IMR-90 (cell line): ENCODE measurements around the gene COL8A1. TPM values are rescaled to one million over a fixed set of nuclear protein-coding genes. Genes with fewer than 3 reads are reported as not detected.

Source experiments
- ATAC-seq: fragments of 200-7000 bp; cut with Tn5 transposase; 2 replicates; pipeline ENCODE4 v1.9.1; 2020; ENCODE audit warnings: low read depth, mild to moderate bottlenecking, moderate library complexity
- BruUV-seq: library from RNA; stranded (reverse); fragments of 400-500 nt; replicated peaks from 2 replicates; lab custom pipeline; 2021; lab: Mats Ljungman, UMichigan
- CTCF ChIA-PET: fragments of 300-600 bp; formaldehyde crosslinking; extraction: SDS; loops from one replicate; lab custom pipeline; 2021; ENCODE audit warnings: antibody characterized with exemption; lab: Yijun Ruan, JAX
- POLR2A ChIA-PET: fragments of 300-600 bp; sonication (Branson Sonifier 250); formaldehyde crosslinking; loops from one replicate; lab custom pipeline; 2022; ENCODE audit warnings: antibody characterized with exemption; ENCODE audit not compliant: unreplicated experiment; lab: Charles Lee
- DNase-seq: peaks from one replicate; pipeline ENCODE4 v3.0.0; 2013
- H2AFZ ChIP-seq: replicated peaks from 2 replicates; pipeline ENCODE3; 2013; ENCODE audit warnings: low read length, mild to moderate bottlenecking; ENCODE audit not compliant: poor library complexity
- H2AK5ac ChIP-seq: 2 replicates; pipeline ENCODE4 v1.6.1; 2013; ENCODE audit warnings: low read depth, low read length, inconsistent platforms
- H2AK9ac ChIP-seq: replicated peaks from 2 replicates; pipeline ENCODE3; 2013; ENCODE audit warnings: mild to moderate bottlenecking, low read depth, low read length, moderate library complexity; ENCODE audit not compliant: poor library complexity
- H2BK120ac ChIP-seq: 2 replicates; pipeline ENCODE4 v1.6.1; 2013; ENCODE audit warnings: low read depth, low read length, inconsistent platforms
- H2BK15ac ChIP-seq: 3 replicates; pipeline ENCODE4 v1.6.1; 2013; ENCODE audit warnings: low read depth, low read length, inconsistent platforms
- H2BK20ac ChIP-seq: 2 replicates; pipeline ENCODE4 v1.6.1; 2013; ENCODE audit warnings: low read depth, mild to moderate bottlenecking, inconsistent platforms, low read length, moderate library complexity
- H2BK5ac ChIP-seq: 2 replicates; pipeline ENCODE4 v1.6.1; 2013; ENCODE audit warnings: mild to moderate bottlenecking, low read depth, low read length, inconsistent platforms; ENCODE audit not compliant: poor library complexity, severe bottlenecking
- H3K14ac ChIP-seq: replicated peaks from 2 replicates; pipeline ENCODE4 v1.6.1; 2013; ENCODE audit warnings: low read depth, low read length, inconsistent platforms
- H3K18ac ChIP-seq: 2 replicates; pipeline ENCODE4 v1.6.1; 2013; ENCODE audit warnings: low read depth, low read length, control low read depth
- H3K23ac ChIP-seq: 2 replicates; pipeline ENCODE4 v1.6.1; 2013; ENCODE audit warnings: low read depth, low read length, inconsistent platforms
- H3K27ac ChIP-seq: 2 replicates; pipeline ENCODE4 v1.5.1; 2013; ENCODE audit warnings: mild to moderate bottlenecking, control low read depth, low read length; ENCODE audit not compliant: insufficient read depth
- H3K27me3 ChIP-seq: 2 replicates; pipeline ENCODE4 v1.6.1; 2013; ENCODE audit warnings: low read length; ENCODE audit not compliant: control insufficient read depth, insufficient read depth
- H3K36me3 ChIP-seq: 2 replicates; pipeline ENCODE4 v1.6.1; 2013; ENCODE audit warnings: low read length, mixed read lengths; ENCODE audit not compliant: control insufficient read depth, insufficient read depth
- H3K4ac ChIP-seq: 2 replicates; pipeline ENCODE4 v1.6.1; 2013; ENCODE audit warnings: low read depth, low read length, inconsistent platforms
- H3K4me1 ChIP-seq: 2 replicates; pipeline ENCODE4 v1.6.1; 2013; ENCODE audit warnings: low read length, mixed read lengths; ENCODE audit not compliant: control insufficient read depth, insufficient read depth
- H3K4me2 ChIP-seq: 2 replicates; pipeline ENCODE4 v1.6.1; 2013; ENCODE audit warnings: low read depth, mild to moderate bottlenecking, control low read depth, low read length, moderate library complexity
- H3K4me3 ChIP-seq: 2 replicates; pipeline ENCODE4 v1.5.1; 2013; ENCODE audit warnings: low read depth, mild to moderate bottlenecking, control low read depth, low read length, moderate library complexity; ENCODE audit not compliant: insufficient read depth
- H3K56ac ChIP-seq: 2 replicates; pipeline ENCODE4 v1.6.1; 2013; ENCODE audit warnings: low read length, inconsistent platforms; ENCODE audit not compliant: insufficient read depth; ENCODE audit errors: extremely low read depth
- H3K79me1 ChIP-seq, 2 experiments: 2 replicates each; pipeline ENCODE4 v1.6.1; 2013; ENCODE audit warnings: low read length in 2 of 2, inconsistent platforms in 1 of 2, low read depth in 1 of 2
- H3K9ac ChIP-seq: 2 replicates; pipeline ENCODE4 v1.6.1; 2013; ENCODE audit warnings: low read depth, low read length, control low read depth
- H3K9me1 ChIP-seq: 2 replicates; pipeline ENCODE4 v1.6.1; 2013; ENCODE audit warnings: low read length, inconsistent platforms; ENCODE audit not compliant: insufficient read depth
- H3K9me3 ChIP-seq: 2 replicates; pipeline ENCODE4 v1.6.1; 2013; ENCODE audit warnings: low read length; ENCODE audit not compliant: control insufficient read depth, insufficient read depth
- H4K20me1 ChIP-seq: 2 replicates; pipeline ENCODE4 v1.6.1; 2013; ENCODE audit warnings: low read length, inconsistent platforms; ENCODE audit not compliant: insufficient read depth
- H4K5ac ChIP-seq: 2 replicates; pipeline ENCODE4 v1.6.1; 2013; ENCODE audit warnings: mild to moderate bottlenecking, low read depth, low read length, control low read depth
- H4K8ac ChIP-seq, 2 experiments: 2 replicates each; pipeline ENCODE4 v1.6.1; 2013; ENCODE audit warnings: low read depth in 2 of 2, low read length in 2 of 2, control low read depth in 1 of 2, inconsistent platforms in 1 of 2
- H4K91ac ChIP-seq: 2 replicates; pipeline ENCODE4 v1.6.1; 2013; ENCODE audit warnings: low read depth, low read length, inconsistent platforms; ENCODE audit not compliant: insufficient read depth
- BHLHE40 ChIP-seq: fragments of 150-350 bp; IDR thresholded peaks from 2 replicates; pipeline ENCODE4 v1.6.1; 2016; ENCODE audit warnings: mild to moderate bottlenecking, low read depth, low read length
- FOS ChIP-seq: fragments of 150-350 bp; IDR thresholded peaks from 2 replicates; pipeline ENCODE4 v1.6.1; 2016; ENCODE audit warnings: low read depth, low read length
- MXI1 ChIP-seq: IDR thresholded peaks from 2 replicates; pipeline ENCODE4 v1.6.1; 2012; ENCODE audit warnings: low read depth, mild to moderate bottlenecking, low read length, moderate library complexity, borderline replicate concordance
- RAD21 ChIP-seq: IDR thresholded peaks from 2 replicates; pipeline ENCODE4 v1.6.1; 2012; ENCODE audit warnings: low read length, improper control_type of control experiment
- WGBS, 2 experiments: methylation state at CpG; one replicate each; pipeline versions ENCODE4 v1.1.5 to v1.1.7; 2013; ENCODE audit warnings: missing lambda C conversion rate in 2 of 2; ENCODE audit not compliant: insufficient read length in 1 of 2; ENCODE audit errors: extremely low coverage in 2 of 2; 5-methylcytosine and 5-hydroxymethylcytosine counted together
- dilution Hi-C: fragments of 300-500 bp; cut with HindIII; formaldehyde crosslinking; loops from one replicate; pipeline ENCODE4 v1.14.3; 2018; ENCODE audit warnings: low sequenced_read_pairs; ENCODE audit not compliant: unreplicated experiment
- in situ Hi-C: fragments of 300-500 bp; cut with MboI; formaldehyde crosslinking; loops from 3 replicates; pipeline ENCODE4 v1.14.3; 2019; ENCODE audit warnings: low sequenced_read_pairs, inconsistent platforms, mixed read lengths
- intact Hi-C: fragments of 100-400 bp; cut with micrococcal nuclease; formaldehyde crosslinking; loops from 2 replicates; pipeline ENCODE4 v1.10.0; 2022
- polyA plus RNA-seq, 3 experiments: library from polyadenylated mRNA; depleted of rRNA; stranded (reverse); fragments of >200 nt; gene quantifications; 2 replicates each; pipeline ENCODE4 v1.2.3, GENCODE V29; 2012; ENCODE audit warnings: low replicate concordance in 1 of 3
- total RNA-seq: library from RNA; depleted of rRNA; stranded (reverse); fragments of >200 nt; gene quantifications from 2 replicates; pipeline ENCODE4 v1.2.3, GENCODE V29; 2012
- TF ChIP-seq, protein P1 (sequence below): fragments of 150-350 bp; IDR thresholded peaks from 2 replicates; pipeline ENCODE4 v1.6.1; 2017; ENCODE audit warnings: mild to moderate bottlenecking, antibody characterized with exemption, low read length, low read depth
- TF ChIP-seq, protein P2 (sequence below): conservative IDR thresholded peaks from 2 replicates; pipeline ENCODE4 v1.5.1; 2012; ENCODE audit warnings: mild to moderate bottlenecking, low read depth, low read length, improper control_type of control experiment

COL8A1 gene
- total and polyA plus RNA-seq, 2 of the 4 experiments (the other 2 are of a cell fraction) = 119 to 151 TPM

- ChIA-PET CTCF (interaction anchor here (0.5 kb wide), 1 partner anchor 530 kb away, joined by 8 read pairs; no protein-coding TSS in a partner anchor), POLR2A (no interaction called here)
- H3K9ac ChIP-seq = no peak overlapping the region
- H3K27ac ChIP-seq = no peak overlapping the region
- no peaks in the 10 kb centered on the region for H3K27me3 ChIP-seq
- H2BK20ac ChIP-seq = no peak overlapping the region
- H2AK5ac ChIP-seq = no peak overlapping the region
- H3K79me1 ChIP-seq = peaks cover 4 to 16% of the 10 kb centered on the region in 2 experiments; a peak in 2 of 4 replicates
- intact Hi-C loops (loop anchor here (10.0 kb wide), 2 partner anchors 341 to 431 kb away; no protein-coding TSS in a partner anchor), in situ Hi-C loops (loop anchor here (10.0 to 25.0 kb wide), 4 partner anchors 261 to 1144 kb away; no protein-coding TSS in a partner anchor), dilution Hi-C loops (loop anchor here (25.0 kb wide), 1 partner anchor 744 kb away; no protein-coding TSS in a partner anchor)
- H2BK15ac ChIP-seq = no peak overlapping the region
- peaks cover 15% of the 10 kb centered on the region for H3K4me1 ChIP-seq
- no peak overlapping the region; the same call in 1 of the 2 replicates for H2BK120ac ChIP-seq
- H3K4me2 ChIP-seq = no peak overlapping the region
- WGBS, 2 experiments = 100% methylated on average over 1 of the region's 6 CpGs; no CpG with 5 or more reads in 1 of the 2 experiments
- H4K8ac ChIP-seq = no peak overlapping the region
- no peak overlapping the region for H3K18ac ChIP-seq
- no peak for DNase-seq
- no peak overlapping the region for H3K56ac ChIP-seq
- no peaks in the 10 kb centered on the region for H4K20me1 ChIP-seq
- H3K14ac ChIP-seq = no peak overlapping the region
- H2BK5ac ChIP-seq = no peak overlapping the region
- H3K9me1 ChIP-seq = 0 out of 2 replicates have a peak, but pooled peaks cover 2% of the 10 kb centered on the region
- ATAC-seq = no peak
- no peak overlapping the region for H3K23ac ChIP-seq
- H3K9me3 ChIP-seq = no peaks in the 10 kb centered on the region
- TF ChIP-seq, protein P1, sequence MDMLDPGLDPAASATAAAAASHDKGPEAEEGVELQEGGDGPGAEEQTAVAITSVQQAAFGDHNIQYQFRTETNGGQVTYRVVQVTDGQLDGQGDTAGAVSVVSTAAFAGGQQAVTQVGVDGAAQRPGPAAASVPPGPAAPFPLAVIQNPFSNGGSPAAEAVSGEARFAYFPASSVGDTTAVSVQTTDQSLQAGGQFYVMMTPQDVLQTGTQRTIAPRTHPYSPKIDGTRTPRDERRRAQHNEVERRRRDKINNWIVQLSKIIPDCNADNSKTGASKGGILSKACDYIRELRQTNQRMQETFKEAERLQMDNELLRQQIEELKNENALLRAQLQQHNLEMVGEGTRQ = no peak
- TF ChIP-seq, protein P2, sequence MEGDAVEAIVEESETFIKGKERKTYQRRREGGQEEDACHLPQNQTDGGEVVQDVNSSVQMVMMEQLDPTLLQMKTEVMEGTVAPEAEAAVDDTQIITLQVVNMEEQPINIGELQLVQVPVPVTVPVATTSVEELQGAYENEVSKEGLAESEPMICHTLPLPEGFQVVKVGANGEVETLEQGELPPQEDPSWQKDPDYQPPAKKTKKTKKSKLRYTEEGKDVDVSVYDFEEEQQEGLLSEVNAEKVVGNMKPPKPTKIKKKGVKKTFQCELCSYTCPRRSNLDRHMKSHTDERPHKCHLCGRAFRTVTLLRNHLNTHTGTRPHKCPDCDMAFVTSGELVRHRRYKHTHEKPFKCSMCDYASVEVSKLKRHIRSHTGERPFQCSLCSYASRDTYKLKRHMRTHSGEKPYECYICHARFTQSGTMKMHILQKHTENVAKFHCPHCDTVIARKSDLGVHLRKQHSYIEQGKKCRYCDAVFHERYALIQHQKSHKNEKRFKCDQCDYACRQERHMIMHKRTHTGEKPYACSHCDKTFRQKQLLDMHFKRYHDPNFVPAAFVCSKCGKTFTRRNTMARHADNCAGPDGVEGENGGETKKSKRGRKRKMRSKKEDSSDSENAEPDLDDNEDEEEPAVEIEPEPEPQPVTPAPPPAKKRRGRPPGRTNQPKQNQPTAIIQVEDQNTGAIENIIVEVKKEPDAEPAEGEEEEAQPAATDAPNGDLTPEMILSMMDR = no peak
- TF ChIP-seq MXI1 = no peak
- no peak for TF ChIP-seq FOS
- TF ChIP-seq BHLHE40 = no peak
- no peak for TF ChIP-seq RAD21
- H4K5ac ChIP-seq = no peak overlapping the region
- H3K4me3 ChIP-seq = no peak overlapping the region
- no peak overlapping the region for H2AFZ ChIP-seq
- H2AK9ac ChIP-seq = no peak overlapping the region
- BruUV-seq = no TSS peak
- H3K36me3 ChIP-seq = no peaks in the 10 kb centered on the region; the same call in 1 of the 2 replicates
- no peak overlapping the region for H4K91ac ChIP-seq
- no peak overlapping the region for H3K4ac ChIP-seq
Observed at GRCh38 chr3:99755831-99756230, 117.4 kb downstream of the COL8A1 start.
